GM18861 (cell line): ENCODE measurements around the gene OR2H1.

Experiments
- ATAC-seq: cut with Tn5 transposase; IDR thresholded peaks from one replicate; pipeline ENCODE4 v1.9.1; 2021; ENCODE audit not compliant: unreplicated experiment

Gene OR2H1

GRCh38 chr6:29483186-29483585 is 26.2 kb downstream of the OR2H1 start:
- no peak for ATAC-seq

- no peak for ATAC-seq
Observed at GRCh38 chr6:29483735-29484134, 26.8 kb downstream of the OR2H1 start.

DNA sequence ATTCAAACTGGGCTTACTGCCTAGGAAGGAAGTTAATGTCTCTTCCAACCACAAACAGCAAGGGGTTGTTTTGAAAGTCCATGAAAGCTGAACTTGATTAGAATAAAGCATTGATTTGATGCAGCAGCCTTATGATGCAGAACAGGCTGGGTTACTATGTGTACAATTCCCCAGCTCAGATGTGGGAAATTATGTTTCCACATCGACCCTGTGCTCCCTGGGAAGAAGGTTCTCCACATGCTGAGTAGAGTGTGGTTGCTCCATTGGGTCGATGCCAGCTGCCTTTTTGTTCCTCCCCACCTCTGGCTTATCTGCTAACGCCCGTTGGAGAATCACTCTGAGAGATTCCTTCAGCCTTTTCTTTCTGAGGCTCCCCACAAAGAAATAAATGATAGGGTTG is 29.6 kb downstream of the OR2H1 start:
- ATAC-seq = no peak

- ATAC-seq = no peak
Observed at GRCh38 chr6:29487131-29487530, 30.2 kb downstream of the OR2H1 start.

DNA sequence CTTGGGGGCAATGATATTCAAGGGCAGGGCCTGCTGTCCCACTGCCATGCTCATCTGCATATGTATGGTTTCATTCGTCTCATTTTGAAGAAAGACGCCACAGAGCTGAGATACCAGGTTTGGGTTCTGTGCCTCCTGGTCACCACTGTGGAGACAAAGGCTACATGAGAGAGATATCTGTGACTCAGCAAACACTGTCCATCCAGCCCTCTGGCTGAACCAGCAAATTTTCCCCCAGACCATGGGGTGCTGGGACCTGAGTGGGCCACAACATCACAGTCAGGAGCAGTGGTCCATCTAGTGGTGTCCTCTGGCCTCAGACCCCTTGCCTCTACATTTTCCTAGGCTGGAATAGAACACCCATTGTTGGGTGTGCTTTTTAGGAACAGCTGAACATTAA is 30.7 kb downstream of the OR2H1 start, which contains the start of gene MAS1L:
MAS1L (minus strand) TSS at position 297 of the 400 bp plus-strand sequence; CDS start at position 243, 54 bp downstream.
- ATAC-seq = no peak

GRCh38 chr6:29488874-29489273 is 31.9 kb downstream of the OR2H1 start:
- no peak for ATAC-seq

DNA sequence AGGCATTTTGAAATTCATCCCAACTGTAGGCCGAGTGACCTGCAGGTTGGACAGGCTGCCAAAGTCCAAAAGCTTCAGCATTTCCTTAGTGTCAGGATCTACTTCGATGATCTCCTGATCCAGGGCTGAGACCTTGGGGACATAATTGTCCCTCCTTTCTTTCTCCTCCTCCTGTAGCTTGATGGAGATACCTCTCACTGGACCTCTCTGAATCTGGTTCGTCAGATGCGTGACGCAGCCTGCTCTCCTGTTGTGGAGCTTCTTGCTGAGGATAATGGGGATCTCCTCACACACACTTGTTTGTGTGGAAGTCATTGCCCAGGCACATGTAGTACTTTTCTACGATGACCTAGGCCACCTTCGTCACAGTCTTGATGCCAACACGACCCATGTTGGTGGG is 32.3 kb downstream of the OR2H1 start:
- ATAC-seq = no peak

DNA sequence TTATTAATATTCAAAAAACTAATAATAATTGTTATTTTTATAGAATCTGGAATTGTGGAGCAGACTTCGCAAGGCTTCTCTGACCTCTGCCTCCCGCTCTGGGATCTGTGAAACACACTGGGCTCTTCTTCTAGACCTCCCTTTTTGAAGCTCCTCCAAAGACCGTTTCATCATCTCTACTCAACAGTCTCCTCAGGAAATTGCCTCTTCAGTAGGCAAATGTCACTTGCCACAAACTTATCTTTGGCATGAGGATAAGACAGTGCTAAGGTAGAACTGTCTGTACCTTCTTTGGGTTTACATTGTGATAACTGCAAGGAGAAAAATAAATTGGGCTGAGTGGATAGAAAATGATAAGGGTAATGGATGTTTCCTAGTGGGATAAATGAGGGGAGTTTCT is 33.1 kb downstream of the OR2H1 start:
- ATAC-seq = no peak

DNA sequence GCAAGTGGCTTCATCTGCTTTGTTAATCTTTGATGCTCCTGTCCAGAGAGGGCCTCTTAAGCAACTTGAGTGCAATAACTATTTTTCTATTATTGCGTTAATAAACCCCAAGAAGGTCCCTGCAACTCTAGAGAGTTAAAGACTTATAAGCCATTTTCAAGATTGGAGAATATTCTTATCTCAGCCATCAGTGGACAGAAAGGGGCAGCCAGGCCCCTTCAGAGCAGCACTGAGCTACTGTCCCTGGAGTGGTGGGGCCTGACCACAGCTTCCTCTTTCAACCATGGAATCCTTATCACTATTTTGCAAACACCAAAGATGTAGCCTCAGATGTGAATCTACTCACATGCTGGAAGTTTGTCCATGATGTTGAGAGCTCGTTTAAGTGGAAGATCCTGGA is 33.6 kb downstream of the OR2H1 start:
- ATAC-seq = no peak

GRCh38 chr6:29491574-29491973 is 34.6 kb downstream of the OR2H1 start:
- ATAC-seq = no peak

- ATAC-seq = no peak
Observed at GRCh38 chr6:29493261-29493660, 36.3 kb downstream of the OR2H1 start.

- no peak for ATAC-seq
Observed at GRCh38 chr6:29494131-29494530, 37.2 kb downstream of the OR2H1 start.

GRCh38 chr6:29495571-29495970 is 38.6 kb downstream of the OR2H1 start:
- no peak for ATAC-seq

- ATAC-seq = no peak
Observed at GRCh38 chr6:29496961-29497360, 40.0 kb downstream of the OR2H1 start.

- no peak for ATAC-seq
Observed at GRCh38 chr6:29499704-29500103, 42.7 kb downstream of the OR2H1 start.

GRCh38 chr6:29500594-29500993 is 43.6 kb downstream of the OR2H1 start:
- ATAC-seq = no peak

DNA sequence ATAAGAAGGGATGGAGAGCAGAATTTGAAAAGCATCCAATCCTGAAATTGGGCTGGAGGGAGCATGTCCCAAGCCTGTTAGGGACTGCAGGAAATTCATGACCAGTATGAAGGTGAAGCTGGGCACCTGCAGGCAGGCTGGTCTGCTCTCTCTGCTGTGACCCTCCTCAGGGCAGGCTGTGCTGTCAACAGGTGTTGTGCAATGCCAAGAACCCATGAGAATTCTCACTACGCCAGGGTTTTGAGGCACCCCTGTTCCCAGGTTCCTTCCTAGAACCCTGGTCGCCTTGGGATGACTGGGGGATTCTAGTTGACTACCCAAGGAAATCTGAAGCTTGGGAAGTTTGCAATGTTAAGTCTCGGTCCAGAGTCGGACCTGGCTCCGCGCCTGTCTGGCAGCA is 44.2 kb downstream of the OR2H1 start:
- ATAC-seq = no peak

DNA sequence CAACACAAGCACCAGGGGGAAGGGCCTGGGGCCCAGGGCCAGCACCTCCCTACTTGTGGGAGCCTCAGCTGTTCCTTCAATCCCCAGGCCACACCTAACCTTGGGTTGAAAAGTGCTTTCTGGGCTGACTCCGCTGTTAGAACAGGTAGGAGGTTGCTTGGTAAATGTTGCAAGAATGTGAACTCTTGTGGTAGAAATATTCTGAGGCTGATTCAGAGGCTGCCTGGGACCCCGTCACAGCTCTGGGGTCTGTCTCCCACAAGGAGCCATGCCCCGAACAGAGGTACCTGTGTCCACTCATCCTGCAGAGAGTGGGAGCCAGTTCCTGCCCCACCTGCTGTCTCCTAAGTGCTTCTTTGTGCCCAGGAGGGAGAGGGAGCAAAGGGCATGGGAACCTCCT is 45.2 kb downstream of the OR2H1 start:
- ATAC-seq = no peak

DNA sequence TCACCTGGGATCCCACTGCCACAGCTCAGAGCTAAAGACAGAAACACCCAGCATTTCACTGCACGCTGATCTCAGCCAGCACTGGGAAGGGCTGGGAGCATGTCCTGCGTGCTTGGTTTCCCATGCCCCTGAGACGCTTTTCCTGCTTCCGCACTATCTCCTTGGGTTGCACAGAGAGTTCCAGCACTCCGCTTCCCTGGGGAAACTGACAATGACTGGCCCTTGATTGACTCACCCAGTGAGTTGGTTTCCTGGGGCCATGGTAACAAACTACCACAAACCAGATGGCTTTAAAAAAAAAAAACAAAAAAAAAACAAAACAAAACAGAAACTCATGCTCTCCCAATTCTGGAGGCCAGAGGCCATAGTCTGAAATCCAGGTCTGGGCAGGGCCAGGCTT is 45.6 kb downstream of the OR2H1 start:
- no peak for ATAC-seq

DNA sequence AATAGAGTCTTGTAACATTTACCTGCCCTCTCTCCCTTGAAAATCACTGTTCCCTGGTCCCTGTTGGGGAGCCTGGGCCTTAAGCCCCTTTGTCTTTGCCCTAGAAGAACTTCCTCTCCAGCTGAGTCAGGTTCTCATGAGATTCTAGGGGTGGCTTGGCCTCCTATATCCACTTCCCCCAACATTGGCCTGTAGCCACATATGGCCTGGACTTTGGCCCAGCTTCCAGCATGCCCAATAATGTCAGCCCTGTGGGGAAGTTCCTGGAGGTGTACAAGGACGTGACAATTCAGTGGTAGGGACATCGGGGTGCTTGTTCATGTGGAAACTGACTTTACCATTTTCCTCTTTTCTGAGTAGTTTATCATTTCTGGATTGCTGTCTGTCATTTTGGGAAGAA is 48.0 kb downstream of the OR2H1 start:
- ATAC-seq = no peak

GRCh38 chr6:29505808-29506207 is 48.9 kb downstream of the OR2H1 start:
- no peak for ATAC-seq

GRCh38 chr6:29506446-29507067 is 49.6 kb downstream of the OR2H1 start:
- no peak for ATAC-seq

DNA sequence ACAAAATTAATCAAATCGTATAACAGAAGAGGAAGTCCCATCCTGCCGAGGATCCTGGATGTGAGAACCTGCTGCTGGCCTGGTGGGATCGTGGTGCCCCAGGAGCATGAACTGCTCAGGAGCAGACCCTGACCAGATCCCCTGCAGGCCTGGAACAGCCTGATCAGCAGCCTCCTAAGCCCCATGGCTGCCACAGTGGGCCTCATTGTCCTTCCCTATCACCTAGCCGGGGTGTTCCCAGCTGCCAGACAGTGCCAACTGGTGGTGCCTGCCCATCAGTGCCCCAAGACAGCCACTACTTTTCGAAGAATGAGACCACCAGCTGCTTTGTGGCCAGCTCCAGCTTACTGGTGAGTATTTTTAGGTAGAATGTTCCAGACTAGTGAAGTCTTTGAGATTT is 50.4 kb downstream of the OR2H1 start:
- ATAC-seq = no peak
